ENCODE measurements around the gene VSIG4.
"Not testable (repeated sequence)": the region's sequence is repeated elsewhere in the genome, so short reads cannot be mapped to it uniquely, and the experiment has no call there.

The VSIG4 gene

DNA sequence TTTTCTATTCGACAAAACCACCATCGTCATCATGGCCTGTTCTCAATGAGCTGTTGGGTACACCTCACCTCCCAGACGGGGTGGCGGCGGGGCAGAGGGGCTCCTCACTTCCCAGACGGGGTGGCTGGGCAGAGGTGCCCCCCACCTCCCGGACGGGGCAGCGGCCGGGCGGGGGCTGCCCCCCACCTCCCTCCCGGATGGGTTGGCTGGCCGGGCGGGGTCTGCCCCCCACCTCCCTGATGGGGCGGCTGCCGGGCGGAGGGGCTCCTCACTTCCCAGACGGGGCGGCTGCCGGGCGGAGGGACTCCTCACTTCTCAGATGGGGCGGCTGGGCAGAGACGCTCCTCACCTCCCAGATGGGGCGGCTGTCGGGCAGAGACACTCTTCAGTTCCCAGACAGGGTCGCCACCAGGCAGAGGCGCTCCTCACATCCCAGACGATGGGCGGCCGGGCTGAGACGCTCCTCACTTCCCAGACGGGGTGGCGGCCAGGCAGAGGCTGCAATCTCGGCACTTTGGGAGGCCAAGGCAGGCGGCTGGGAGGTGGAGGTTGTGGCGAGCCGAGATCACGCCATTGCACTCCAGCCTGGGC is 64.6 kb downstream of the VSIG4 start:
- not testable (repeated sequence) for DNase-seq
